ENCODE results near the gene DYNC1H1.

DYNC1H1 gene

DNA sequence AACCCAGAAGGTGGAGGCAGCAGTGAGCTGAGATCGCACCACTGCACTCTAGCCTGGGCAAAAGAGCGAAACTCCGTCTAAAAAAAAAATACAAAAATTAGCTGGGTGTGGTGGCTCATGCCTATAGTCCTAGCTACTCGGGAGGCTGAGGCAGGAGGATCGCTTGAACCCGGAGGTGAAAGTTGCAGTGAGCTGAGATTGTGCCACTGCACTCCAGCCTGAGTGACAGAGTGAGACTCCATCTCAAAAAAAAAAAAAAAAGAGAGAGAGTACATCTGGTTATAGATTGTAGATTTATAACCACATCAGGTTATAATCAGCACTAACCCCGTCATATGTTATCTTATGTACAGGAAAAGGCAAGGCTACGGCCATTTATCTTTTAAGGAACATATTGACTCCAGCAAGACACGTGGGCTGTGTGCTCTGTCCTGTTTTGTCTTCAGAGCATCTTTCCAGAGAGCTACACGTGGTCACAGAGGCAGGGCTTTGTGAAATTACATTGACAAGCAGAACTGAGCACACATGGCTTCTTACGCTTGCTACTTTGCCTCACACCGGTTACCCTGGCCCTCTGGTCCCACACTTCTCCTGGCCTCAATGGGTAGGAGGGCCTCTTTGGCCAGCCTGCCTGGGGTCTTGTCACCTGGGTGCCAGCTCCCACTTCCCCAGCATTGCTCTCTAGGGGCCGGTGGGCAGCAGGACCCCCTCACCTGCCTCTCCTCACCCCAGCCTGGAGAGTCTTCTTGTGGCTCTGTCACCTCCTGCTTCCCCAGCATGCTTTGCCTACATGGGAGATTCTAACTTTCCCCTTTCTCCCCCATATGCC is 6.8 kb upstream of the DYNC1H1 start:
- Histone ChIP-seq H3K27me3 (no peaks in the 10 kb centered on the region), H3K9me3 (no peaks in the 10 kb centered on the region), H3K27ac (no peak overlapping the region), H3K4me3 (ENCODE audit: low read depth in 1 of 2, low read length in 1 of 2) (no peak overlapping the region), H3K4me1 (ENCODE audit: control insufficient read depth in 1 of 2, insufficient read depth in 1 of 2, low read depth in 1 of 2, low read length in 1 of 2) (peaks cover 2 to 4% of the 10 kb centered on the region in 2 experiments), H3K36me3 (no peaks in the 10 kb centered on the region)
- TF ChIP-seq, protein P1, sequence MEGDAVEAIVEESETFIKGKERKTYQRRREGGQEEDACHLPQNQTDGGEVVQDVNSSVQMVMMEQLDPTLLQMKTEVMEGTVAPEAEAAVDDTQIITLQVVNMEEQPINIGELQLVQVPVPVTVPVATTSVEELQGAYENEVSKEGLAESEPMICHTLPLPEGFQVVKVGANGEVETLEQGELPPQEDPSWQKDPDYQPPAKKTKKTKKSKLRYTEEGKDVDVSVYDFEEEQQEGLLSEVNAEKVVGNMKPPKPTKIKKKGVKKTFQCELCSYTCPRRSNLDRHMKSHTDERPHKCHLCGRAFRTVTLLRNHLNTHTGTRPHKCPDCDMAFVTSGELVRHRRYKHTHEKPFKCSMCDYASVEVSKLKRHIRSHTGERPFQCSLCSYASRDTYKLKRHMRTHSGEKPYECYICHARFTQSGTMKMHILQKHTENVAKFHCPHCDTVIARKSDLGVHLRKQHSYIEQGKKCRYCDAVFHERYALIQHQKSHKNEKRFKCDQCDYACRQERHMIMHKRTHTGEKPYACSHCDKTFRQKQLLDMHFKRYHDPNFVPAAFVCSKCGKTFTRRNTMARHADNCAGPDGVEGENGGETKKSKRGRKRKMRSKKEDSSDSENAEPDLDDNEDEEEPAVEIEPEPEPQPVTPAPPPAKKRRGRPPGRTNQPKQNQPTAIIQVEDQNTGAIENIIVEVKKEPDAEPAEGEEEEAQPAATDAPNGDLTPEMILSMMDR (IDR thresholded peaks at IDR 0.05) = no peak

GRCh38 chr14:101958418-101959180 is 5.8 kb upstream of the DYNC1H1 start:
- H3K36me3 ChIP-seq = no peaks in the 10 kb centered on the region
- no peaks in the 10 kb centered on the region for H3K9me3 ChIP-seq
- no peaks in the 10 kb centered on the region for H3K27me3 ChIP-seq
- H3K4me1 ChIP-seq (ENCODE audit: control insufficient read depth in 1 of 2, insufficient read depth in 1 of 2, low read depth in 1 of 2, low read length in 1 of 2) = peaks cover 2 to 4% of the 10 kb centered on the region in 2 experiments
- H3K27ac ChIP-seq = no peak overlapping the region
- no peak overlapping the region for H3K4me3 ChIP-seq (ENCODE audit: low read depth in 1 of 2, low read length in 1 of 2)
- TF ChIP-seq, protein P1 (IDR thresholded peaks at IDR 0.05) = no peak

DNA sequence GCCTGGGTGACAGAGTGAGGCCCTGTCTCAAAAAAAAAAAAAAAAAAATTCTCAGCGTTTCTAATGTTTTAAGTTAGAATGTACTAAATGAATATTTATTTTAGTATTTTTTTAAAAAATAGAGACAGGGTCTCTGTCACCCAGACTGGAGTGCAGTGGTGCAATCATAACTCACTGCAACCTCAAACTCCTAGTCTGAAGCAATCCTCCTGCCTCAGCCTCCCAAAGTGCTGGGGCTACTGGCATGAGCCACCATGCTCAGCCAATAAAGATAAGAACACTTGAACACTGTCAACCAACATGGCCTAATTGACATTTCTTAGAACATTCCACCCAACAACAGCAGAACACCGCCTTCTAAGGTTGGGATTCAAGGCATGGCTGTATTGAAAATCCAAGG is 5.1 kb upstream of the DYNC1H1 start:
- H3K4me1 ChIP-seq (ENCODE audit: control insufficient read depth in 1 of 2, insufficient read depth in 1 of 2, low read depth in 1 of 2, low read length in 1 of 2) = peaks cover 2 to 8% of the 10 kb centered on the region in 2 experiments
- no peak overlapping the region for H3K4me3 ChIP-seq (ENCODE audit: low read depth in 1 of 2, low read length in 1 of 2)
- TF ChIP-seq, protein P1 (IDR thresholded peaks at IDR 0.05) = no peak
- H3K27ac ChIP-seq = no peak overlapping the region
- H3K36me3 ChIP-seq = no peaks in the 10 kb centered on the region
- H3K9me3 ChIP-seq = no peaks in the 10 kb centered on the region
- no peaks in the 10 kb centered on the region for H3K27me3 ChIP-seq

DNA sequence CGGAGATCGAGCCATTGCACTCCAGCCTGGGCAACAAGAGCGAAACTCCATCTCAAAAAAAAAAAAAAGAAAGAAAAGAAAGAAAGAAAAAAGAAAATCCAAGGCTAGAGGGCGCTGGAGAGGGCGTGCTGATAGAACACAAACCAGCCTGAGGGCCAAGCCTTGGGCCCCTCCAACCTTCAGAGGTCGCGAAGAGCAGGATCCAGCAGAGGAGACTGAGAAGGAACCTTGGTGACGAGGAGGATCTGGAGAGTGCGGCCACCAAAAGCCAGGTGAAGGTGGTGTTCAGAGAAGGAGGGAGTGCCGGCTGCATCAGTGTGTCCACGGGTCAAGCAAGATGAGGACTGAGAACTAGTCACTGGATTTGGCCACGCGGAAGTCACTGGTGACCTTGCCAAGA is 4.1 kb upstream of the DYNC1H1 start:
- Histone ChIP-seq H3K4me3 (ENCODE audit: low read depth in 1 of 2, low read length in 1 of 2) (no peak overlapping the region), H3K27me3 (no peaks in the 10 kb centered on the region), H3K27ac (no peak overlapping the region), H3K9me3 (no peaks in the 10 kb centered on the region), H3K36me3 (no peaks in the 10 kb centered on the region), H3K4me1 (ENCODE audit: control insufficient read depth in 1 of 2, insufficient read depth in 1 of 2, low read depth in 1 of 2, low read length in 1 of 2) (peaks cover 3 to 9% of the 10 kb centered on the region in 2 experiments)
- TF ChIP-seq, protein P1 (IDR thresholded peaks at IDR 0.05) = no peak

DNA sequence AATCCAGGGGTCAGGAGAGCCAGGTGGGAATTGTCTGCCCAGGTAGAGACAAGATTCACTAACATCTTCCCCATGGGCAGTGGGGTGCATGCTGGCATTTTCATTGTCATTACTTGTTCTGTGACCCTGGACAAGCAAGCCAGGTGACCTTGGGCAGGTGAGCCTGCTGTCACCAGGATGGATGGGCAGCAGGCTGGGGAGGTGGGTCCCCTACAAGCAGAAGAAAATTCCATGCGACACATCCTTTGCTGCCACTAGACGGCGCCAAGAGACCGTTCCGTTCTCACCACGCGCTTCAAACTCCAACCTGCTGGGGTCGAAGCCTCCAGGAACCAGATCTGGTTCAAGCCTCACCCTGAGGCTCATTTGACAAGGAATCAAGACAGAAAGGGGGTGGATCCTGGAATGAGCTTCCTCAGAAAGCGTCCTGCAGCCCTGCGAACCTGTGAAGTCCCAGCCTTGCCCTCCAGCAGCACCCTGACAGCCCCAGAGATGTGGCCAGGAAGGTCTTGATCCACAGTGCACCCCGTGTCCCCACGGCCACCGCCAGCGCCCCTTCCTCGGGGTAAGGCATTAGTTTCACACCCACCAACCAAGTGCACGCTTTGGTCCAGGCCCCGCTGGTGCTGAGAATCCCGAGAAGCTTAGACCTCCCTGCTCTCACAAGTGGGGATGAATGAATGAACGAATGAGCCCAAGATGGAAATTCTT is 3.2 kb upstream of the DYNC1H1 start:
- Histone ChIP-seq H3K9me3 (no peaks in the 10 kb centered on the region), H3K27ac (no peak overlapping the region), H3K4me3 (ENCODE audit: low read depth in 1 of 2, low read length in 1 of 2) (no peak overlapping the region), H3K27me3 (no peaks in the 10 kb centered on the region), H3K4me1 (ENCODE audit: control insufficient read depth in 1 of 2, insufficient read depth in 1 of 2, low read depth in 1 of 2, low read length in 1 of 2) (peaks cover 12 to 18% of the 10 kb centered on the region in 2 experiments), H3K36me3 (no peaks in the 10 kb centered on the region)
- TF ChIP-seq, protein P1 (IDR thresholded peaks at IDR 0.05) = peak; percentile 78

Measured in neutrophil (primary cell).